GM21723 (cell line): ENCODE data around the gene FSTL4.

Experiments used
- ATAC-seq: cut with Tn5 transposase; IDR thresholded peaks from one replicate; pipeline ENCODE4 v1.9.1; 2021; ENCODE audit warnings: mild to moderate bottlenecking, moderate library complexity; ENCODE audit not compliant: unreplicated experiment

FSTL4 gene

GRCh38 chr5:133611357-133612248 lies 738 bp downstream of the FSTL4 start:
- no peak for ATAC-seq

- ATAC-seq, result no peak
These were observed 1.6 kb downstream of the FSTL4 start for GRCh38 chr5:133610489-133611356.

DNA sequence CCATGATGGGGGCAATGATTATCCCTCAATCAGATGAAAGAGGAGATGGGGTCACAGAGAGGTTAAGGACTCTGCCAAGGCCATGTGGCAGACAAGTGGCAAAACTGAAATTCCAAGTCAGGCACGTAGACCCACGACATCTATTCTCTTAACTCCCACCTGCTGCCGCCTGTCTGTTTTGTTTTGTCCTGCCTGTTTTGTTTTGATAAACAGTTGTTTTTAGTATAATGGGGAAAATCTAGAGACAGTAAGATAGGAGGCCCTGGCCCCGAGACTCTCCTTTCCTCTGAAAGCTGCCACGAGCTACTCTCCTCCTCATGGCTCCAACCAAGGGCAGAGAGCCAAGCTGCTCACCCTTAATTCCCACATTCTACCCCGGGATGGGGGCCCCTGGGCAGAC lies 4.9 kb downstream of the FSTL4 start:
- no peak for ATAC-seq

DNA sequence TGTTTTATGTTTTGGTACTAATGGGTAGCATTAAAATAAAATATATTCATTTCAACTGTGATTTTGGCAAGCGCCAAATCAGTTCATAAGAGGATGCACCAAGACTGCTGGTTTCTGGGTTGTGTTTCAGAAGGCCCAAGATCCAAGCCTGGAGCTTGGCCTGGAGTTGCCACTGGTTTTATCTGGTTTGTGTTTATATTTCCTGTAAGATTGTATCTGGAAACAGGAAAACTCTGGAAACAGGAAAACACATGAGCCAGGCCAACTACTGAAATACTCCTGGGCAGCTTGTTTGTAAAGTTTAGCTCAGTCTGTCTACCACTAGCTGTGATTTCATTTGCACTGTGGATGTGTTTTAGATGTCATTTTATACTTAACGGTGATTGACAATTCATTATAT lies 5.5 kb downstream of the FSTL4 start:
- ATAC-seq, result no peak

GRCh38 chr5:133605323-133605722 lies 7.0 kb downstream of the FSTL4 start:
- ATAC-seq, result no peak

- ATAC-seq, result no peak
These were observed 8.6 kb downstream of the FSTL4 start for GRCh38 chr5:133603711-133604110.

GRCh38 chr5:133602835-133603380 lies 9.4 kb downstream of the FSTL4 start:
- no peak for ATAC-seq

- no peak for ATAC-seq
These were observed 12.7 kb downstream of the FSTL4 start for GRCh38 chr5:133599600-133599999.

- ATAC-seq, result no peak
These were observed 13.3 kb downstream of the FSTL4 start for GRCh38 chr5:133599044-133599443.

DNA sequence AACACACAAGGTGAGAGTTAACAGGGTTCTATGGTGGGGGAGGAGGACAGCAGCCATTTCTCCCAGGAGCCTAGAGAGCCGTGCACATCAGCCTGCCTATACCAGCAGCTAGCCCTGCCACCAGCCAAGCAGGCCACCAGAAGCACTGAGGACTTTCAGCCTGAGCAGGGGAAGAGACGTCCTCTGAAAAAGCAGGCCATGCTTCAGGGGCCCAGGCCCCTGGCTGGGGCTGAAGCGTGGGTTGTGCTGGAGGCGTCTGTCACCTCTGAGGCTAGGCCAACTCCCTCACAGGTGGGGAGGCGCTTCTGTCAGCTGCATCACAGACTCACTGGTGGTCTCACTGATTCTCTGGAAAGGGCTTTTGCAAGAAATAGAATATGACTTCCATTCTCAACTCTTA lies 16.3 kb downstream of the FSTL4 start:
- ATAC-seq, result no peak

DNA sequence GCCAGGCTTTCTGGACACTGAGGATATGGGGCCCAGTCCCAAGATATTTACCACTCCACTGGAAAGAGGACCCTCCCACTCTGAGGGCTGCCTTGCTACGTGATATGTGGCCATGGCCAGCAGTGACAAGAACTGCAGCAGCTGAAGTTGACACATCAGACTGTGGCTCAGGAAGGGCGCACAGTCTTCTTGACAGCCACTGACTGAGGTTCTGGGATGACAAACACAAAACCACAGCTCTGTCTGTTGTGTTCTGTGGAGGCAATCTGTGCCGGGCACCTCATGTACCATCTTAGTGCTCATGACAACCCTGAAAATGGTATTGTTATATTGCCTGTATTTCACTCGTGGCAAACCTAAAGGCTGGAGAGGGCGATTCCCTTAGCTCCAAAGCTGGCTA lies 16.9 kb downstream of the FSTL4 start:
- ATAC-seq, result no peak

DNA sequence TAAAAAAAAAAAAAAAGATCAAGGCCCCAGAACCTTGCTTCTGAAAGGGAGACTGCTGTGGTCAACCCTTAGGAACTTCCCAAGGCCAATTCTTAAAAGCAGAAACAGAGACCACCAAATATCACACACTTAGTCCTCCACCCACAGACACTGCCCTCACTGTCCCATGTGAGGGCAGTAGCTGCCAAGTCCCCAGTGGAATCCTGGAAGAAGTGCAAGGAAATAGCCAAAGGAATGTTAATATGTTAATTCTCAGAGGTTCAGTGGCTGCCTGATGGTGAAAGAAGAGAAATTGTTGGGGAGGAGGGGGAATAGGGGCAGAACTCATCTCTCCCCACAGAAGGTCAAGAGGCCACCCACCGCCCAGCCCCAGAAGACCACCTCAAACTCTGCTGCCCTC lies 23.1 kb downstream of the FSTL4 start:
- no peak for ATAC-seq

GRCh38 chr5:133582971-133583370 lies 29.4 kb downstream of the FSTL4 start:
- ATAC-seq, result no peak

DNA sequence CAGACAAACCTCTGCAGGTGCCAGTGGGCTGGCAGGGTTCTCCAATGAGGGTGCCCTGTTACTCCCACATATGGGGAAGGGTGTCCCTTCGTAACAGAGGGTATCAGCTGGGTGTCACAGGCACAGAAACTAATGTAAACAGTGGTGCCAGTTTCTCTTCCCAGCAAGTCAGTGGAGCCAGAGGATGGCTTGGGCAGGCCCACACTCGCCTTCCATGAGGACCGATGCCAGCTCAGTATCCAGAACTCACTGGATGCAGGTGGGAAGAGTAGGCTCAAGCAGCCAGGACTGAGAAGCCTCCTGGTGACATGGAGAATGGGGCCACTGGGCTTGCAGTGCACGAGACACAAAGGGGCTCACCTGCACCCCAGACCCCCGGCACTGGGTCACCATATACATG lies 30.4 kb downstream of the FSTL4 start:
- no peak for ATAC-seq

DNA sequence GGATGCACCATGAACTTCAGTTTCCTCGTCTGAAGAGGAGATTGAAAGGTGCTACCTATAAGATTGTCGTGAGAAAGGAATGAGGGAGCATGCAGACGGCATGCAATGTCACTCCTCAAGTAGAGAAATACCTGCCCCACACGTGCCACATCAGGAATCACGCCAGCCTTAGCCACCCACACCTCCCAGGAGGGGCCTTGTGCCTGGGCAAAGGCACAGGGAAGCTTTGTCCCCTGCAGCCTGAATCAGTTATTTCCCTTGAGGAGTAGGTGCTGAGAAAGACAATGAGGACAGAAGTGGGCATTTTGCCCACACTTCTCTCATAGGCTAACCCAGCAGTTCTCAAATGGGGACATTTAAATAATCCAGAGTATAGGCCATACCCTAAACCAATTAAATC lies 31.0 kb downstream of the FSTL4 start:
- ATAC-seq, result no peak

DNA sequence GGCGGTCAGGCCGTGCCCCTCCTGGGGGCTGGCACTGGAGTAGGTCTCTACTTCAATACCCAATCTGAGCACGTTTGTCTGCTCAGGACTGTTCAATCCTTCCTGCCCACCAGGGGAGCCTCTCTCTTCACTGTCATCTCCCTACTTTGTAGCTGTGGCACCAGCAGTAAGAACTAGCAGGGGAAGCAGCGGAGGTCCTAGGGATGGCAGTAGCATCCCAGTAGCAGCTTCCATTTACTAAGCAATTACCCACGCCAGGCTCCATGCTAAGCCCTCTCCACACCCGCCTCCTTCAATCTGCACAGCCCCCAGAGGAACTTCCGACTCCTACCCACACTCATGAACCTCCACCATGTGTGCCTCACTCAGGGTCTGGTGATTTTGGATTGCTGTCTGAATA lies 31.7 kb downstream of the FSTL4 start:
- no peak for ATAC-seq

- ATAC-seq, result no peak
These were observed 32.6 kb downstream of the FSTL4 start for GRCh38 chr5:133579766-133580165.

DNA sequence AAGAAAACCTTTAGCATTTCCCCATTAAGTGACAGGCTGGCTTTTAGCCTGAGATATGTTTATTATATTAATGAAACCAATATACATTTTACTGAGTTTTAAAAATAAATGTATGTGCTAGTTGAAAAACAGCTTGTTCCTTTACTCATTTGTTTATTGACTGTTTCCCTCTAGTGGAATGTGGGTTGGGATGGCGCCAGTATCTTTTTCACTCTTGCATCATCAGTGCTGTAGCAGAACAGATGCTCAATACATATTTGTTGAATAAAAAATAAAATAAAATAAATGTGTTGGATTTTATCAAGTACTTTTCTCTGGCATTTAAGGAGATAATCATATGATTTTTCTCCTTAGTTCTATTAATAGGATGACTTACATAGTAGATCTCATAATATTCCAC lies 43.0 kb downstream of the FSTL4 start:
- ATAC-seq, result no peak

DNA sequence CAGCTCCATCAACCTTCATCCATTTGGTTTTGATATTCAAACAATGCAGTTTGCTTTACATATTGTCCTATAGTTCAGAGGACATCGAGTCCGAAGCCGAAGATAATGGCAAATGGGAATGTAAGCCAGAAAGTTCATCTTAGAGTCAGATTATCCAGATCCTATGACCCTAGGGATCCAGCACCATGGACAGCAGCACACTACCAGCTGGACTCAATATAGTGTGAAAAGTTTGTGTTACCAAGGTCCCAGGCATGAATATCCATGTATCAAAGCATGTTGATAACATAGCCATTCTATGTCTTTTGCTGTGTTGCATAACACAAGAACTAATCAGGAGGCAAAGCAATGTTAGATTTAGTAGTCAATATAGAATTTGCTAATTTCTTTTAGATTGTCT lies 46.3 kb downstream of the FSTL4 start:
- ATAC-seq, result no peak

DNA sequence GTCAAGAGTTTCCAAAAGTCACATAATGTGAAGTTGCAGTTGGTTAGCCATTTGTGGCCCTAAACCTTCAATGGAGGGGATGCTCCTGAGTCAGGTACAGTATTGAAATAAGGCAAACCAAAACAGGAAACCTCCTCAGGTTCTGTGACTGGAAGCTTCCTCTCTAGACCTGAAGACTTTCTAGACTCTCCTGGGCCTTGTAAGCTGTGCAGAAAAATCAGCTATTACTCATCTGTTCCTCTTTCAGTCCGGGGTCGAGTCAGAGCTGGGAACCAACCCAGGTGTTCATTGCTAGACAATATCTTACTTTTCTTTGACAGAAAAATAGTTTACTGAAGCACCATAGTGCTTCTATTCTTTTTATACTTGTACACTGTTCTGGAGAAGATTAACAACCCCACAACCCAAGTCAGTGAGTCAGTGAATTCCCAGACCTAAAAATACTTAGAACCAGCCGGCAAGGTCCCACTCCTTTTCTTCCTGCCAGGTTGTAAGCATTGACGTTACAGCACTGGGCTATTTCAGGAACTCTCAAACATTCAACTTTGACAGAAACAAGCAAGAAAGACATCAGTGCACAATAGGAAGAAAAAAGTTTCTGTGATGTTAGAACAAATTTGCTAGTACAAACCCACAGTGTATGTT lies 47.3 kb downstream of the FSTL4 start:
- no peak for ATAC-seq

- ATAC-seq, result no peak
These were observed 49.8 kb downstream of the FSTL4 start for GRCh38 chr5:133562554-133562953.
